OCI-M2 (cell line): ENCODE results near the gene GAST.
A peak's percentile ranks its signal among the peaks of the same experiment; 100 is the strongest.

Experiments
- DNase-seq: peaks from one replicate; lab custom pipeline; 2025; ENCODE audit not compliant: unreplicated experiment; lab: John Stamatoyannopoulos, UW

Gene GAST

DNA sequence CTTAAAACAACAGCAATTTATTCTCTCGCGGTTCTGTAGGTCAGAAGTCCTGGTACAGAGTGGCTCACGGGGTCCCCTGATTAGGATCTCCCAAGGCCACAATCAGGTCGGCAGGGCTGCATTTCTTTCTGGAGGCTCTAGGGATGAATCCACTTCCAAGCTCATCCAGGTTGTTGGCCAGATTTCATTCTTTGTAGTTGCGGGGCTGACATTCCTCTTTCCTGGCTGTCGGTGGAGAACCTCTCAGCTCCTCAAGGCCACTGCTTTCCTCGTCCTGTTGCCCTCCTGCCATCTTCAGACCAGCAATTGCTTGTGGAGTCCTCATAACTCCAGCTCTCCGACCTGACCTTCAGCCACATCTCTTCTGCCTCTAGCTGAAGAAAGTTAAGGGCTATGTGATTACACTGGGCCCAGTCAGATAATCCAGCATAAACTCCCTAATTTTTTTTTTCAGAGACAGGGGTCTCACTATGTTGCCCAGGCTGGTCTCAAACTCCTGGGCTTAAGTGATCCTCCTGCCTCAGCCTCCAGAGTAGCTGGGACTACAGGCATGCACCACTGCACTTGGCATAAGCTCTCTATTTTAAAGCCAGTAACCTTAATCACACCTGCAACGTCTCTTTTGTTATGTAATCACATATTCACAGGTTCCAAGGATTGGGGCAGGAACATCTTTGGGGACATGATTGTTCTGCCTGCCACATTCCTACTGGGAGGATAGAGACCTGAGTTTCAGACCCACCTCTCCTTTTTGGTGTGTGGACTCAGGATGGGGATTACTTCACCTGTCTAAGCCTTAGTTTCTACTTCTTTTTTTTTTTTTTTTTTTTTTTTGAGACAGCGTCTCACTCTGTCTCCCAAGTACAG, 4.1 kb upstream of the GAST start:
- DNase-seq: no peak

GRCh38 chr17:41710472-41711090, 1.6 kb upstream of the GAST start:
- no peak for DNase-seq

DNA sequence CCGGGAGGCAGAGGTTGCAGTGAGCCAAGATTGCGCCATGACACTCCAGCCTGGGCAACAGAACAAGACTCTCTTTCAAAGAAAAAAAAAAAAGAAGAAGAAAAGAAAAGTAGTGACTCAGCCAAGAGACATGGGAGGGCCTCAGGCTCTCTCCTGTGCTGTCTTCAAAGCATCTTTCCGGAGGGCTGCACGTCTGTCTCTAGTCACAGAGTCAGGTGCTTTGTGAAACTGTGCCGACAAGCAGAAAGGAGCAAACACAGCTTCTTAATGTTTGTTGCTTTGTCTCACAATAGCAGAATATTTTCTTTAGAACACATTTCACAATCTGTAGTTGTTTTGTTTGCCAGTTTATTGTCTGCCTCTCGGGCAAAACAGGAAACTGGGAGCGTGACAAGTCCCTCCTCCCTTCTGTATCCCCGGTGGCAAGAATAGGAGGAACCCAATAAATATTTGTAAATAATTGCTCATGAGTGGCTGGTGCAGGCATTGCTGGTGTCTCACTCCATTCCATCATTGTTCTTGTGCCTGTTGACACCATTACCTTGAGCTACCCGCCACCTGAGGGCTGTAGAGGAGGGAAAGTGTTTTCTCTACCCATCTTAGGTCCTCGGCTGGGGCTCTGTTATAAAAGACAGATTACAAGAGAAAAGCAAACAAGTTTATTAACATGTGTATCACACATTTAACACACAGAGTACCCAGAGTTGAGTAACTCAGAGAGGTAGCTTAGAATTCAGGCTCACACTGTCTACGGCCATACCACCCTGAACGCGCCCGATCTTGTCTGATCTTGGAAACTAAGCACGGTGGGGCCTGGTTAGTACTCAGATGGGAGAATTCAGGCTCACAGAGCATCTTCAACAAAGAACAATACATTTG, 5.5 kb downstream of the GAST start:
- no peak for DNase-seq

DNA sequence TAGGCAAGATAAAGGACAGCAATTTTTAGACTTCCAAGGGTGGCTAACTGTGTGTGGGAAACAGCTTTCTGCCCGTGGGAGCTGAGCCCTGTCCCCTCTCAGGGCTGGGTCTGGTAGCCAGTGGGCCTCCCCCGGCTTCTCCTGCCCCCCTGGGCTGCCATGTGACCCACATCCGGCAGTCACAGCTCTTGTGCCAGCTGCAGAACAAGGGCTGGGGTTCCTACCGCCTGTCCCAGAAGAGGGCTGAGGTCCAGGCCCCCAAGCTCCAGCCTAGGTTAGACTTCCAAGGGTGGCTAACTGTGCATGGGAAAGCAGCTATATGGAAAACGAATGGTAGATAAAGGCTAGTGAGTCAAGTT, 6.1 kb downstream of the GAST start:
- no peak for DNase-seq

DNA sequence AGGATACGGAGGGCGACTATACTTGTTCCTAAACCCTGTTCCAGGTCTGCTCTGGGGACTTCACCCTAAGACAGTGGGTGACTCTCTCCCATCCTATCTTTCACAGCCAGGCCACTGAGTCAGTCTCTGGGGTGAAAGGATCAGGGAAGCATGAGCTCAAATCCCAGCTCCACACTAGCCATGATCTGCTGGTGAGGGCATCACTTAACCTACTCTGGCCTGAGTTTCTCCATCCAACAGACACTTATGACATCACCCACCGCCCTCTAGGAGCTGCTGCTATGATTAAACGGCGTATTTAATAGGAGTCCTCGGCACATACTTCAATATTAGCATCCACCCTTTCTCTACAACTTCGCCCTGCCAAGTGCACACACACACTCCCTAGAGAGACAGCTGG, 10.1 kb downstream of the GAST start:
- no peak for DNase-seq

GRCh38 chr17:41723801-41724475, 11.8 kb downstream of the GAST start:
- no peak for DNase-seq

DNA sequence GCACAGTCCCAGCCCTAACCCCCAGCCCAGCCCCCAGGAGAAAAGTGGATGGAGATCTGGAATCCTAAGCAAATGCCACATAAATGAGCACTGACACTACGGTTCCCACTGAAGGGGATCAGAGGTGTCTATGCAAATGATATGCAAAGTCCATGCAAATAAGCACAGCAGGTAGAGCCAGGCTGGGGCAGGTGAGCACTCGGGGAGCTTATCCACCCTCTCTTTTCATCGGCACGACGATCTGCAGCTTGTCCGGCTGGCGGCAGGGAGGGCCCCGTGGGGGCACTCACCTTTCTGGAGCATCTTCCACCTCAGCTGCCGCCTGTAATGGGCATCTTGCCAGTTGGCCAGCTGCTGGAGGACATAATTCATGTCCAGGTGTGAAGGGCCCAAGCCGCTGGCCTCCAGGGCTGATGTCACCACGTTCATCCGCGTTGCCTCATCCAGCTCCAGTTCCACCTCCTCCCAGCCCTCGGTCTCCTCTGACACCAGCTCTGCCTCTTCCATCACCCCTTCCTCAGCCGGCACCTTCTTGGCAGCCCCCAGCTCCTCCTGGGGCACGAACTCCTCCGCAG, 12.4 kb downstream of the GAST start:
- DNase-seq: no peak

GRCh38 chr17:41725134-41725533, 13.0 kb downstream of the GAST start:
- DNase-seq: no peak

DNA sequence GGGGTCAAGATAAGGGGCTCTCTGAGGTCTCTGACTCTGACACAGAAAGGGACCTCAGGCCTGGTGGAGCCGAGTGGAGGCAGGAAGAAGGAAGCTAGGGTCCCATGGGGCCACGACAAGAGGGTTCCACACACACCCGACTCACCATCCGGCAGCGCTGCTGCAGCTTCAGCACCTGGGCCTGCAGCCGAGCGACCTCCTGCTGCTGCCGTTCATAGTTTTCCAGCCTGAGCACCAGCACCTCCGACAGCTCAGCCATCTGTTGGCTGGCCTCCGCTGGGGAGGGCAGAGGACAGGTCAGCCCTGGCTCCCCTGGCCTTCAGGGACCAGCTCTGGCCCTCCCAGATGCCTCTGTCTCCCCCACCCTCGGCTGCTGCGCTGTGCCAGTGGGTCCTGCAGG, 15.9 kb downstream of the GAST start:
- DNase-seq: no peak

DNA sequence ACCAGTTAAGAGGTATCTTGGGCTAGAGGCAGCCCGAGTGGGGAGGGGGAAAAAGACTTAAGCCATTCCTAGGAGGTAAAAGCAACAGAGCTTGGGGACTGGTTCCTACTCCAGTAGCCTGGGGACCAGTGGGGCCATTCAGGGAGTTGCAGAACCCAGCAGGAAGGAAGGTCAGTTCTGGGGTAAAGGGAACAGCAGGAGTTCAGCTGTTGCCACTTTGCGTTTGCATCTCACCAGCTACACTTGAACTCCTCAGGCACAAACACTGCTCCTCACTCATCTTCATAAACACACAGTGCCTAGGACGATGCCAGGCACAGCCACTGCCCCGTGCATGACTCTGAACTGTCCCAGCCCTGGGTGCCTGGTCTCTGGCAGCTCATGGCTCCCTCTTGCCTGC, 18.3 kb downstream of the GAST start:
- no peak for DNase-seq

- DNase-seq: no peak
These were observed 19.7 kb downstream of the GAST start for GRCh38 chr17:41731836-41732235.

DNA sequence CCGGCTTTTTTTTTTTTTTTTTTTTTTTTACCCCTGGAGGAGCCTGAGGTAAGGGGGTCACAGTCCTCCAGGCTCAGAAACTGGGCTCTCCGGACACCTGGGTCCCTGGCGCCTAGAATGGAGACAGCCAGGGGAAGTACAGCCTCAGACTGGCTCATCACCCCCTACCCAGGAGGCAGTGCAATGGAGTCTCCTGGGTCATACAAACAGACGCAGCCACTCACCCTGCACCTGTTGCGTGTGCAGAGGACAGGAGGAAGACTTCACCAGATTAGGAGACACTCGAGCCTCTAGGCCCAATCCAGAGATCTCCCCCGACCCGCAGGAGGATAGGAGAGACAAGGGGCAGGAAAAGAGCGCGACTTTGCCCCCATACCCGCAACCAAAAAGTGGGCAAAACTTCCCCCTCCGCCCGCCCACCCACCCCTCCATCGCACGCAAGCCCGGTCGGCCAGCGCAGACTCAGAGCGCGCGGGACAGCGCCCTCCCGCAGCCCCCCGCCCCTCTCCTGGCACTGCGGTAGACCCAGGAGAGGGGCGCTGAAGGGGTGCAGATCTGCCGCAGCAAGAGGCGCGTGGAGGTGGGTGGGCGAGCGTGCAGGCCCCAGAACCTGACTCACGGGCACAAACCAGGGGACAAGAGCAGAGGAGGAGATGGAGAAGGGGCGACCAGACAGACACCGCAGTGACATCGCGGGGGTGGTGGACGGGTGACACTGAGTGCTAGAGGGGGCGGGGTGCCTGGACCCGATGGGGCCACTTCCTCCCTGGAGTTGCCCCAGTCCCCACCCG, 21.4 kb downstream of the GAST start:
- DNase-seq: no peak

- DNase-seq: no peak
These were observed 22.2 kb downstream of the GAST start, which contains the start of gene HAP1 for GRCh38 chr17:41734139-41734948. TSS of gene HAP1 (minus strand) at chr17:41734643. CDS start at chr17:41734634, 9 bp downstream.

DNA sequence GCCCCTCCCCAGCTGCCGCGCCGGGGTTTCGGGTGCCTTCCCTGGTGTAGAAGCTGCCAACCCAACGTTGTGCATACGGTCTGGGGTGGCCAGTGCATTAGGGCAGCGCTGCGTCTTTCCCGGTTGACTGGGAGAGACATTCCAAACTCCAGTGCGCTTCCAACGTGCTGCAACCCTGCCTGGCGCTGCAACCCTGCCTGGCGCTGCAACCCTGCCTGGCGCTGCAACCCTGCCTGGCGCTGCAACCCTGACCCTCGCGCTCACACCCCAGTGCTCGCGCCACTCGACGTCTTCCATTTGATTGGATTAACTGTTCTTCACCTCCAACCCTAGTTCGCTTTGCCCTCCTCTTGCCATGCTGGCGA, 22.8 kb downstream of the GAST start:
- DNase-seq: no peak

DNA sequence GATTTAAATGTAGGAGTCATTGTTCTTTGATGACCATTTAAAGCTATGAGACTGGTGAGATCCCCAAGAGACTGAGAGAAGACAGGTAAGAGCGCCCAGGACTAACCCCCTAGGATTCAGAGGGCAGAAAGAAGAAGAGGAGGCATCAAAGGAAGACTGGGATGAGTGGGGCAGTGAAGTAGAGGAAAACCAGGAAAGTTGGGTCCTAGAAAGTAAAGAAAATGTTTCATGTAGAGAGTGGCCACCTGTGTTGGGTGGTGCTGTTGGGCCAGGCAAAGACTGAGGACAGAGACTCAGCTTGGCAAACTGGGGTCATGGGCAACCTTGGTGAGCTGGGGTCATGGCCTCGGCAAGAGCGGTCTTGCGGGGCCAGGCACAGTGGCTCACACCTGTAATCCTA, 23.6 kb downstream of the GAST start:
- DNase-seq: no peak

DNA sequence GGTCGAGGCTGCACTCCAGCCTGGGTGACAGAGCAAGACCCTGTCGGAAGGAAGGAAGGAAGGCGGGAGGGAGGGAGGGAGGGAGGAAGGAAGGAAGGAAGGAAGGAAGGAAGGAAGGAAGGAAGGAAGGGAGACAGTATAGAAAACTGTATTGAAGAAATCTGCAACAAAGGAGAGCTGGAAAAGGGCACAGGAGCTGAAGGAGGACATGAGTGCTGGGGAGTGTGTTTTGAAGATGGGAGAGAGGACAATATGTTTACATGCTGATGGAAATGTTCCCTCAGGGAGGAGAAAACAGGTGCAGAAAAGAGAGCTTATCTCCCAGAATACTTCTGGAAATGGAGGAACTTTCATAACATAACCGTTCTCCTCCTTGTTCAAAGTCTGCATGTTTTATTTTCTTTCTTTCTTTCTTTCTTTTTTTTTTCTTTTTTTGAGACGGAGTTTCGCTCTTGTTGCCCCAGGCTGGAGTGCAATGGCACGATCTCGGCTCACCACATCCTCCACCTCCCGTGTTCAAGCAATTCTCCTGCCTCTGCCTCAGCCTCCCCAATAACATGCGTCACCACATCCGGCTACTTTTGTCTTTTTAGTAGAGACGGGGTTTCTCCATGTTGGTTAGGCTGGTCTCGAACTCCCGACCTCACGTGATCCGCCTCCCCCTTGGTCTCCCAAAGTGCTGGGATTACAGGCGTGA, 25.0 kb downstream of the GAST start:
- no peak for DNase-seq

GRCh38 chr17:41737680-41738023, 25.5 kb downstream of the GAST start:
- no peak for DNase-seq

DNA sequence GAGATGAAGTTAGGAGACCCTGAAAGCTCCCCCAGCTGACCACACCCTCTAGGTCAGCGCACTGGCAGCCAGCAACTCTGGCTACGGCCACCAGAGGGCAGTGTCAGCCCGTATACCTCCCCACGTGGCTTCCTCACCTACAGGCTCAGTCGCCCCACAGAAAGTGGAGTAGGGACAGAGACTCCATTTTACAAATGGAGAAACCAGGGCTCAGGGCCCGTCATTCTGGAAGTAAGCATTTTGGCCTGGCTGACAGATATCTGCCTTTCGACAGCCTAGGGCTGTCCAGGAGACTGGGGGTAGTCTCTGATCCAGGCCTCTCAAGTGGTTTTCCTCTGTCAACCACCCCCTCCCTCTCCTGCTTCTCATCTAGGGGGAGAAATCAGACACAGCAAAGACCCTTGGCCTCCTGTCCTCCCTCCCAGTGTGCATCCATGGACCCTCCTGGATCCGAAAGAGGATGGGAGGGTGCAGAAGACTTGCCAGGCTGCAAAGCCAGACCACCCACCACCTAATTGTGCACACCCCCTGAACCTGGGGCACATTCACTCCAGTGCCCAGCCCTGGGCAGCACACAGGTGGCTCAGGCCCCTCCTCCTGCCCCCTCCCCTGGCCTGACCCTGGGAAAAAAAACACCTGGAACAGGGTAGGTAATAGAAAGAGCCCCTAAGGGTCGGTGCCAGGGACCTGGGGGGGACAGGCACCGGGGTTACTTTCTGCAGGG, 26.1 kb downstream of the GAST start:
- DNase-seq: peak; percentile 44
